Fibroblast of the aortic adventitia (primary cell): Measurements from ENCODE around the gene TMEM212. TPM values are rescaled to one million over a fixed set of nuclear protein-coding genes. Genes with fewer than 3 reads are reported as not detected.
A peak's percentile ranks its signal among the peaks of the same experiment; 100 is the strongest.

ENCODE experiments used
- DNase-seq: peaks from one replicate; pipeline ENCODE4 v3.0.0-alpha.2; 2010; ENCODE audit warnings: low read depth
- H3K4me3 ChIP-seq: 2 replicates; pipeline ENCODE4 v1.5.1; 2011; ENCODE audit warnings: low read depth, mild to moderate bottlenecking, control low read depth, low read length, moderate library complexity
- total RNA-seq: library from RNA; depleted of rRNA; stranded (reverse); fragments of >200 nt; gene quantifications from 2 replicates; pipeline ENCODE4 v1.2.3, GENCODE V29; 2012; ENCODE audit warnings: low replicate concordance
- TF ChIP-seq, protein P1 (sequence below): IDR thresholded peaks from 2 replicates; pipeline ENCODE4 v1.5.1; 2011; ENCODE audit warnings: mild to moderate bottlenecking, low read length, control low read depth, inconsistent platforms; ENCODE audit not compliant: insufficient read depth

The TMEM212 gene
- total RNA-seq, 1 donor: not detected

DNA sequence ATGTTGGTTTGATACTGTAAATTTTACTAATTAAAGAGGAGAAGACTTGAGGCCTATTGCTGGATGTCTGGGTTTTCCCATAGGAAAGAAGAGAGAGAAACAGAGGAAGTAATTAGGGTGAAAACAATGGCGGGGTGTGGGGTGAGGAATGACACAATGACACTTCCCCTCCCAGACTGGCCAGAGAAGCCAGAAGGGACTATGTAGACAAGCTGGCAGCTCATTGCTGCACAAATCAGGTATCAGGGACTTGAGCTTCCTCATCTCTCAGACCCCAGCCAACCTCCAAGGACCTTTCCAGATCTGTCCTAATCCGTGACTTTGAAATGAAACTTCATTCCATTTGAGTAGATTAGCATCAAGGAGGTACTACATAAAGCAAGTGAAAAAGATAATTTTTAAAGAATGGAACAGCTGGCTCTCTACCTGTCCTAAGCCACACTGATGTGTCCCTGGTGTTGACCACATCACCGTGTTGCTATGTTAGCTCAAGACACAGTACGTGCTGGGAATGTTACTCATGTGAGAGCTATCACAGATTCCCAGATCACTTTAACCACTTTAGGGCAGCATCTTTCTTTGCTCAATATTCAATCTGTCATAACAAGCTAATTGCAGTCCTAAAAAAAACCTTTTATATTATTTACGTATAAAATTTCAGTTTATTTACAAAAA, 22.2 kb downstream of the TMEM212 start:
- DNase-seq: no peak
- H3K4me3 ChIP-seq: no peak overlapping the region
- TF ChIP-seq, protein P1, sequence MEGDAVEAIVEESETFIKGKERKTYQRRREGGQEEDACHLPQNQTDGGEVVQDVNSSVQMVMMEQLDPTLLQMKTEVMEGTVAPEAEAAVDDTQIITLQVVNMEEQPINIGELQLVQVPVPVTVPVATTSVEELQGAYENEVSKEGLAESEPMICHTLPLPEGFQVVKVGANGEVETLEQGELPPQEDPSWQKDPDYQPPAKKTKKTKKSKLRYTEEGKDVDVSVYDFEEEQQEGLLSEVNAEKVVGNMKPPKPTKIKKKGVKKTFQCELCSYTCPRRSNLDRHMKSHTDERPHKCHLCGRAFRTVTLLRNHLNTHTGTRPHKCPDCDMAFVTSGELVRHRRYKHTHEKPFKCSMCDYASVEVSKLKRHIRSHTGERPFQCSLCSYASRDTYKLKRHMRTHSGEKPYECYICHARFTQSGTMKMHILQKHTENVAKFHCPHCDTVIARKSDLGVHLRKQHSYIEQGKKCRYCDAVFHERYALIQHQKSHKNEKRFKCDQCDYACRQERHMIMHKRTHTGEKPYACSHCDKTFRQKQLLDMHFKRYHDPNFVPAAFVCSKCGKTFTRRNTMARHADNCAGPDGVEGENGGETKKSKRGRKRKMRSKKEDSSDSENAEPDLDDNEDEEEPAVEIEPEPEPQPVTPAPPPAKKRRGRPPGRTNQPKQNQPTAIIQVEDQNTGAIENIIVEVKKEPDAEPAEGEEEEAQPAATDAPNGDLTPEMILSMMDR: no peak

DNA sequence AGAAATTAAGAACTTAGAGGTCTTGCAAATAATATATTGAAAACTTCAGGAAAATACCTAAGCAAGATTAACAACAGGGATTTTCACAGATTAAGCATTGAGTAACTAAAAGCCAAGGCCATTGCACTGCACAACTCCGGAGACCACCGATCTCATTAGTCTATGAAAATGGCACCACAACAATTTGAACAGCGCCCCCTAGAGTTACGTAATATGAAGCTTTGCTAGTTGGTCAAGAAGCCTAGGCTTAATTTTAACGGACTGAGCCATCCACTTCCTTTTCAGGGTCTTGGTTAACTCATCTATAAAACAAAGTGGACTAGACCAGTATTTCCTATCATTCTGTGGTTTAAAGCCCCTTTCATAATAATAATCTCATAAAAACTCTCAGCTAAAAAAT, 24.8 kb downstream of the TMEM212 start:
- no peak for DNase-seq
- TF ChIP-seq, protein P1: peak; percentile 25
- H3K4me3 ChIP-seq: no peak overlapping the region

DNA sequence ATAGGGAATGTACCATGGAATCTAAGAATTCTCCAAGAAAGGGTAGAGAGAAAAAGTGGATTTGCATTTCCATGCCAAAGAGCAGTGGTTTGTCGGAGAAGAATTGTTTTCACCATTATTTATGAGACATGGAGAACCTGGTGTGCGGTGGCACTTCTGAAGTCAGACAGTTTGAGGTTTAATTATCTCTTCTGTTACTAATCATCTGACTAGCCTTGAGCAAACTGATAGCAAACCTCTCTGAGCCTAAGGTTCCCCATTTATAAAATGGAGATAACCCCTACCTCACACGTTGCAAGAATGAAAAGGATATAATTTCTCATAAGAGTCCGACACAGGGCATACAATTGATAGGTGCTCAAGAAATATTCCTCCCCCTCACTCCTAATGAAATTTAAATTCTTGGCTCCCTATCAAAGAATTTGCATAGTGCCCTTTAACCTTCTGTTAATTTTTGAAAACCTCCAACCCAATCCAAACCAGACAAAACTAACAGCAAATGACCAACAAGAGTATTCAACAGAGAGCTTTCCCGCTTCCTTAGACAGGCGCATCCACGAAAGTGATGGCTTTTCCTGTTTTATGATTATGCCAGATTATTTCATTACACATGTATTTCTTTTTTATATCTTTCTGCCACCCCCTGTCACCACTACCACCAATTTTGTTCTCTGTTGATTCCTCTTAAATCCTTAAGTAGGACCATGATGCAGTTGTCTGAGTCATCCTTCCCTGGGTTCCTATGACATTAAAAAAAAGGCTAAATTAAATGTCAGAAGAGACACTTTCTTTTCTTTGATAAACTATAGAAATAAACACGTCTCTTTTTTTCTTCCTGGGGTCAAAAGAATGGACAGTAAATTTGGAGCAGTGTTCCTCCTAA, 28.5 kb downstream of the TMEM212 start:
- H3K4me3 ChIP-seq: no peak overlapping the region
- TF ChIP-seq, protein P1: no peak
- no peak for DNase-seq

DNA sequence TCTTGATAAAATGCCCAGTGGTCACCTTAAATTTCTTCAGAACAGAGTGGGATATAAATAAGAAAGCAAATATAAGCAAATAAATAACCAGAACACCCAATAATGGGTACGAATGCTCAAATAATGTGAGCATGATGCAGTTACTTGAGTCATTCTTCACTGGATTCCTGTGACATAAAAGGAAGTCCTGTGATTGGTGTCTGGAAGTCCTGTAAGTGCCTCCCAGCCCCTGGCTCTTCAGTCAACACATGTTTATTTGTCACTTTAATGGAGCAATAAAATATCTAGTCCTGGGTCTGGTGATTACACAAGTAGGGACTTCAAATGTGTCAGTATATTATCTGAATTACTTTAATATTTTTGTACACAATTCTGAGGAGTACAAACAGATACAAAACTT, 30.4 kb downstream of the TMEM212 start:
- H3K4me3 ChIP-seq: no peak overlapping the region
- peak; percentile 29 for DNase-seq
- TF ChIP-seq, protein P1: no peak

DNA sequence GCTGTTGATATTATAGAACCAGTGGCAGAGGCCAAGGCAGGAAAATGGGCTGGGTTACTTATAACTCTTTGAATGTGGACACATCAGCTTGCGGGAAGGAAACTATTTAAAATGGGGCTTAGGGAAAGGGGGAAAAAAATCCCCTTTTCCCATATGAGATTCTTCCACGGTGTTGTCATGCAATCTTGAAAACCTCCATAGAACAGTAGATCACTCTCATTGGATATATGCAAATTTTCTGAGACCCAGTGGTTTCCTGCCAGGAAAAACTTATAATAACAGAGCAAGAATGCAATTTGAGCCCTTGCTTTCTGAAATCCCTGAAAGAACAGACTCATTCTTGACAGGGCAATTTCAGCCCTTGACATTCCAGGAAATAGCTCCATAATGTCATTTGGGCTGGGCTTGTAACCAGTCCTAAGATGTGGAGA, 31.1 kb downstream of the TMEM212 start:
- no peak overlapping the region for H3K4me3 ChIP-seq
- TF ChIP-seq, protein P1: no peak
- DNase-seq: peak; percentile 97

DNA sequence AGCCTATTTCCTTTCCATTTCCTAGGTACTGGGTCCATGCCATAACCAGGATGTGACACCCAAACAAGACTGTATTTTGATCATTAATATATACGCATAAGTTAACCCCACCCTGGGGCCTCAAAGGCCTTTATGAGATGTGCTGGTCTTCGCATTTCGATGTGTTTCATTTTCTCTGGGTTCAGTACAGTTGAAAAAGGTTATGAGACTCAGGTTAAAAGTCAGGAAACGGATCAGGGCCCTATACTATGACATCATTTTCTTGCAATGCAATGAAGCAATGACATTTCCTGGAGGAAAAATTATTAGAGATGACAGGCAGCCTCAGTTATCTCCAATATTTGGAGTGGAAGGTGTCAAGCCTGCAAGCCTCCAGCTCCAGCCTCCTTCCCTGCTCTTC, 31.7 kb downstream of the TMEM212 start:
- no peak overlapping the region for H3K4me3 ChIP-seq
- TF ChIP-seq, protein P1: no peak
- DNase-seq: no peak
